ENCODE measurements around the gene LCP1.
A peak's percentile ranks its signal among the peaks of the same experiment; 100 is the strongest.

Gene LCP1

DNA sequence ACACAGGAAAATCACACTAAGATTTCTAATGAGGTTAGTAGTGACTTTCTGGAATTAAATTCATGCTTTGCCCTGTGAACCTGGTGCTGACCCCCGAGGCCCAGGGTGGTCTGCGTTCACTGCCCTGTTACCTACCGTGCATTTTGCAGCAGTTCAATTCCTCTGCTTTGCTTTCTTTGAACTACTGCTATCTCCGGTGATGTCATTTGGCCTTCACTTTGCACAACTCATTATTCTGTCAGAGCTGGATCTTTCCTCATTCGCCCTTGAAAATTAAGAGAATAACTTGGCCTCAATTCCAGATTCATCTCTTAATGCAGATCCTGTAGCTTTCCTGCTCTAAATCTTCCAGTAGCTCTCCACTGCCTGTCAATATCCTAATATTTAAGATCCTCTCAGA lies 21.0 kb upstream of the LCP1 start:
- Histone ChIP-seq H3K27ac (ENCODE audit: low read length) (peak overlapping the region; percentile 18), H3K79me2 (ENCODE audit: insufficient read depth, low read length) (no peaks in the 10 kb centered on the region), H3K4me3 (ENCODE audit: low read depth in 1 of 2, low read length in 2 of 2) (no peak overlapping the region), H3K27me3 (ENCODE audit: insufficient read depth, low read length, poor library complexity) (no peaks in the 10 kb centered on the region), H4K20me1 (ENCODE audit: insufficient read depth, low read length) (no peaks in the 10 kb centered on the region), H3K9me3 (ENCODE audit: insufficient read depth, low read length, severe bottlenecking) (no peaks in the 10 kb centered on the region), H3K9ac (ENCODE audit: low read depth, low read length) (no peak overlapping the region; the same call in 1 of the 2 replicates), H3K4me1 (ENCODE audit: insufficient read depth, low read length) (peaks cover 39% of the 10 kb centered on the region), H3K4me2 (ENCODE audit: insufficient read depth, low read length) (no peak overlapping the region), H2AFZ (ENCODE audit: low read depth, low read length) (no peak overlapping the region), H3K36me3 (ENCODE audit: insufficient read depth, low read length) (no peaks in the 10 kb centered on the region)
- DNase-seq (no peak), ATAC-seq (ENCODE audit: insufficient read depth, low read depth) (no peak)
- no peak for TF ChIP-seq EZH2 (IDR thresholded peaks at IDR 0.05; ENCODE audit: borderline replicate concordance, low read depth, low read length, severe bottlenecking)
- TF ChIP-seq, protein P1, sequence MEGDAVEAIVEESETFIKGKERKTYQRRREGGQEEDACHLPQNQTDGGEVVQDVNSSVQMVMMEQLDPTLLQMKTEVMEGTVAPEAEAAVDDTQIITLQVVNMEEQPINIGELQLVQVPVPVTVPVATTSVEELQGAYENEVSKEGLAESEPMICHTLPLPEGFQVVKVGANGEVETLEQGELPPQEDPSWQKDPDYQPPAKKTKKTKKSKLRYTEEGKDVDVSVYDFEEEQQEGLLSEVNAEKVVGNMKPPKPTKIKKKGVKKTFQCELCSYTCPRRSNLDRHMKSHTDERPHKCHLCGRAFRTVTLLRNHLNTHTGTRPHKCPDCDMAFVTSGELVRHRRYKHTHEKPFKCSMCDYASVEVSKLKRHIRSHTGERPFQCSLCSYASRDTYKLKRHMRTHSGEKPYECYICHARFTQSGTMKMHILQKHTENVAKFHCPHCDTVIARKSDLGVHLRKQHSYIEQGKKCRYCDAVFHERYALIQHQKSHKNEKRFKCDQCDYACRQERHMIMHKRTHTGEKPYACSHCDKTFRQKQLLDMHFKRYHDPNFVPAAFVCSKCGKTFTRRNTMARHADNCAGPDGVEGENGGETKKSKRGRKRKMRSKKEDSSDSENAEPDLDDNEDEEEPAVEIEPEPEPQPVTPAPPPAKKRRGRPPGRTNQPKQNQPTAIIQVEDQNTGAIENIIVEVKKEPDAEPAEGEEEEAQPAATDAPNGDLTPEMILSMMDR (IDR thresholded peaks at IDR 0.05; ENCODE audit: borderline replicate concordance, extremely low read depth, low read length, poor library complexity, severe bottlenecking) = no peak

DNA sequence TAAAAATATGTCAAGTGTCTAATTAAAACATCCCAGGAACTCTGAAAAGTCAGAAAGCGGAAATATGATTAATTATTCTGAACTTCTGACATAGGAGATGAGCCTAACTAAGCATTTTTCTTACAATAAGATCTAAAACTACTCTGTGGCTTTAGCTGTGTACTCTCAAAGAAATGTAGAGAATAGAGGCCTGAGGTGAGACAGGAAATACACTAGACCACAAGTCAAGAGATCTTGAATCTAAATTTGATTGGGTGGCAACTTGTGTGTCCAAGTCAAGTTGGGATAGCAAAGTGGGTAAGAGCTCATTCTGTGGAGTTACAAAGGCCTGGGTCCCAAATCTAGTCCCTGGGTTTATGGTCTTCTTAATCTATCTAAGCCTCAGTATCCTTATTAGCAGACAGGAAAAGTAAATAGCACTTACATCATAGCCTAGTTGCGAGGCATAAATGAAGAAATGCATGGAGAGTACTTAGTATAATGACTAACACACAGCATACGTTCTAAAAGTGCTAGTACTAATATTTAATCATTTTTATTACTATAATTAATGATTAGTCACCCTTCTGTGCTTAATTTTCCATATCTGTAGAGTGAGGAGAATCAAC lies 20.3 kb upstream of the LCP1 start:
- TF ChIP-seq, protein P1 (IDR thresholded peaks at IDR 0.05; ENCODE audit: borderline replicate concordance, extremely low read depth, low read length, poor library complexity, severe bottlenecking) = no peak
- TF ChIP-seq EZH2 (IDR thresholded peaks at IDR 0.05; ENCODE audit: borderline replicate concordance, low read depth, low read length, severe bottlenecking) = no peak
- Histone ChIP-seq H2AFZ (ENCODE audit: low read depth, low read length) (no peak overlapping the region), H3K9me3 (ENCODE audit: insufficient read depth, low read length, severe bottlenecking) (no peaks in the 10 kb centered on the region), H3K4me3 (ENCODE audit: low read depth in 1 of 2, low read length in 2 of 2) (no peak overlapping the region), H3K4me1 (ENCODE audit: insufficient read depth, low read length) (peaks cover 39% of the 10 kb centered on the region), H3K79me2 (ENCODE audit: insufficient read depth, low read length) (no peaks in the 10 kb centered on the region), H3K9ac (ENCODE audit: low read depth, low read length) (no peak overlapping the region), H3K36me3 (ENCODE audit: insufficient read depth, low read length) (no peaks in the 10 kb centered on the region), H4K20me1 (ENCODE audit: insufficient read depth, low read length) (no peaks in the 10 kb centered on the region), H3K4me2 (ENCODE audit: insufficient read depth, low read length) (no peak overlapping the region), H3K27ac (ENCODE audit: low read length) (peak overlapping the region; percentile 51), H3K27me3 (ENCODE audit: insufficient read depth, low read length, poor library complexity) (no peaks in the 10 kb centered on the region)
- no peak for DNase-seq
- ATAC-seq (ENCODE audit: insufficient read depth, low read depth) = peak; percentile 94

DNA sequence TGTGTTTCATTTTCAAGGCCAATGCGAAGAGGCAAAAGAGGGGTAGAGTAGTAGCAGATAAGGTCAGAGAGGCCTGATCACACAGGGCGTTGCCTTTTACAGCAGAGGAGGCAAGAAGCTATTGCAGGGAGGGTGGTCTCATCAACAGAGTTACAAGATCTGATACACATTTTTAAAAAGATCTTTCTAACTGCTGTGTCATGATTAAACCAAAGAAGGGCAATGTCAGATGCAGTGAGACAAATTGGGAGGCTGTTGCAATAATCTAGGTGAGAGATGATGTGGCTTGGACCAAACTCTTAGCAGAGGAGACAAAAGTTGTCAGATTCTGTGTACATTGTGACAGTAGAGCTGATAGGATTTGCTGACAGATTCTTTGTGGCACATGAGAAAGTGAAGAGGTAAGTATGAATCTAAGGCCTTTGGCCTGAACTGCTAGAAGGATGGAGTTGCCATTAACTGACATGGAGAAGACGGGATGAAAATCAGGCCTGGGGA lies 16.8 kb upstream of the LCP1 start:
- Histone ChIP-seq H3K79me2 (ENCODE audit: insufficient read depth, low read length) (no peaks in the 10 kb centered on the region), H3K27ac (ENCODE audit: low read length) (no peak overlapping the region), H3K36me3 (ENCODE audit: insufficient read depth, low read length) (no peaks in the 10 kb centered on the region), H3K27me3 (ENCODE audit: insufficient read depth, low read length, poor library complexity) (no peaks in the 10 kb centered on the region), H3K4me3 (ENCODE audit: low read depth in 1 of 2, low read length in 2 of 2) (no peak overlapping the region), H3K4me2 (ENCODE audit: insufficient read depth, low read length) (no peak overlapping the region), H2AFZ (ENCODE audit: low read depth, low read length) (no peak overlapping the region), H4K20me1 (ENCODE audit: insufficient read depth, low read length) (no peaks in the 10 kb centered on the region), H3K9me3 (ENCODE audit: insufficient read depth, low read length, severe bottlenecking) (no peaks in the 10 kb centered on the region), H3K9ac (ENCODE audit: low read depth, low read length) (no peak overlapping the region), H3K4me1 (ENCODE audit: insufficient read depth, low read length) (peaks cover 28% of the 10 kb centered on the region)
- TF ChIP-seq EZH2 (IDR thresholded peaks at IDR 0.05; ENCODE audit: borderline replicate concordance, low read depth, low read length, severe bottlenecking) = no peak
- TF ChIP-seq, protein P1 (IDR thresholded peaks at IDR 0.05; ENCODE audit: borderline replicate concordance, extremely low read depth, low read length, poor library complexity, severe bottlenecking) = no peak
- no peak for DNase-seq
- no peak for ATAC-seq (ENCODE audit: insufficient read depth, low read depth)

Data from DND-41 (cell line).